AG09309 (cell line): ENCODE results near the gene PHLPP1.

Experiments used
- DNase-seq: peaks from one replicate; pipeline ENCODE4 v3.0.0-alpha.2; 2010; ENCODE audit warnings: low read depth
- H3K4me3 ChIP-seq: 2 replicates; pipeline ENCODE4 v1.5.1; 2011; ENCODE audit warnings: mild to moderate bottlenecking, low read depth, low read length, moderate library complexity; ENCODE audit not compliant: control insufficient read depth
- CTCF ChIP-seq: IDR thresholded peaks from 2 replicates; pipeline ENCODE4 v1.5.1; 2011; ENCODE audit warnings: mild to moderate bottlenecking, low read depth, low read length, inconsistent platforms; ENCODE audit not compliant: insufficient read depth, control insufficient read depth; ENCODE audit errors: missing control alignments

The PHLPP1 gene

GRCh38 chr18:62710417-62710816 lies 4.9 kb upstream of the PHLPP1 start:
- peak; percentile 25 for TF ChIP-seq CTCF
- H3K4me3 ChIP-seq, result no peak overlapping the region
- DNase-seq, result peak; percentile 60

- TF ChIP-seq CTCF, result no peak
- no peak overlapping the region for H3K4me3 ChIP-seq
- DNase-seq, result no peak
These were observed 3.6 kb upstream of the PHLPP1 start for GRCh38 chr18:62711781-62712180.

DNA sequence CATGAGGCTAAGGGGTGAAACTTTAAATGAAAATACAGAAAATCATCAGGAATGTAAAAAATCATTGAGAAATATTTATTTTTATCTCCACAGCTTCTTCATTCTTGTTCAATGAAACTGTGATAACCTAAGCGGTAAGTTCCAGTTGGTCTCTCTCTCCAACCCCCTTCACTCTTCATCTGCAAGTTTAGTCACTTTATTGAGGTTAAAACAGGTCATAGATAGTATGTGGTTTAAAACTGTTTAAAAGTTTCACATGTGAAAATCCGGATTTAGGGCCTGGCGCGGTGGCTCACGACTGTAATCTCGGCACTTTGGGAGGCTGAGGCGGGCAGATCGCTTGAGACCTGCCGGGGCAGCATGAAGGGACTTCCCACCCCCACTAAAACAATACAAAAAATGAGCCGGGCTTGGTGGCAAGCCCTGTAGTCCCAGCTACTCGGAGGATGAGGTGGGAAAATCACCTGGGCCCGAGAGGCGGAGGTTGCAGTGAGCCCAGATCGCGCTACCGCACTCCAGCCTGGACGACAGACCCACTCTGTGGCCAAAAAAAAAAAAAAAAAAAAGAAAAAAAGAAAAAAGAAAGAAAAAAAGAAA lies 1.6 kb upstream of the PHLPP1 start:
- TF ChIP-seq CTCF, result no peak
- no peak overlapping the region for H3K4me3 ChIP-seq
- DNase-seq, result no peak

GRCh38 chr18:62714671-62715435 lies 488 bp upstream of the PHLPP1 start:
- peak; percentile 83 for TF ChIP-seq CTCF
- peak; percentile 99 for DNase-seq
- H3K4me3 ChIP-seq, result peak overlapping the region; percentile 66

DNA sequence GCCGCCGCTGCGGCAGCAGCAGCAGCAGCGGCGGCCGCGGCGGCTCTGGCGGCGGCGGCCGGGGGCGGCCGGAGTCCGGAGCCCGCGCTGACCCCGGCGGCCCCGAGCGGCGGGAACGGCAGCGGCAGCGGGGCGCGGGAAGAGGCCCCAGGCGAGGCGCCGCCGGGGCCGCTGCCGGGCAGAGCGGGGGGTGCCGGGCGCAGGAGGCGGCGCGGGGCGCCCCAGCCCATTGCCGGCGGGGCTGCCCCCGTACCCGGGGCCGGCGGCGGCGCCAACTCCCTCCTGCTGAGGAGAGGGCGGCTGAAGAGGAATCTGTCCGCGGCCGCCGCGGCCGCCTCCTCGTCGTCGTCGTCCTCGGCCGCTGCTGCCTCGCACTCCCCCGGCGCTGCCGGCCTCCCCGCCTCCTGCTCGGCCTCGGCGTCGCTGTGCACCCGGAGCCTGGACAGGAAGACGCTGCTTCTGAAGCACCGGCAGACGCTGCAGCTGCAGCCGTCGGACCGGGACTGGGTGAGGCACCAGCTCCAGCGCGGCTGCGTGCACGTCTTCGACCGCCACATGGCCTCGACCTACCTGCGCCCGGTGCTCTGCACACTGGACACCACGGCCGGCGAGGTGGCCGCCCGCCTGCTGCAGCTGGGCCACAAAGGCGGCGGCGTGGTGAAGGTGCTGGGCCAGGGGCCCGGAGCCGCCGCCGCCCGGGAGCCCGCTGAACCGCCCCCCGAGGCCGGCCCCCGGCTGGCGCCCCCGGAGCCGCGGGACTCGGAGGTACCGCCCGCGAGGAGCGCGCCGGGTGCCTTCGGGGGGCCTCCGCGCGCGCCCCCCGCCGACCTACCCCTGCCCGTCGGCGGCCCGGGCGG lies 646 bp downstream of the PHLPP1 start:
- DNase-seq, result no peak

More for the DNA sequence above, 646 bp downstream of the PHLPP1 start:
- H3K4me3 ChIP-seq, result peak overlapping the region; percentile 66
- TF ChIP-seq CTCF, result no peak
